Heart left ventricle (tissue), 16 donors: ENCODE data around the gene PTGES3L. TPM values are rescaled to one million over a fixed set of nuclear protein-coding genes. Genes with fewer than 3 reads are reported as not detected.
"Not testable (repeated sequence)": the region's sequence is repeated elsewhere in the genome, so short reads cannot be mapped to it uniquely, and the experiment has no call there.

Experiments used
- ATAC-seq, 4 donors: fragments of 200-7000 bp; cut with Tn5 transposase; one replicate each; pipeline ENCODE4 v1.9.1; 2020 to 2022; ENCODE audit warnings: moderate library complexity in 4 of 4, mild to moderate bottlenecking in 3 of 4, moderate number of reproducible peaks in 1 of 4
- DNase-seq, 5 donors: peaks; one replicate each; pipeline ENCODE4 v3.0.0-alpha.2; 2020
- H3K27ac ChIP-seq, 12 donors: fragments of 200-600 bp; sonication (generic) in 4 of 12; one replicate each; pipeline versions ENCODE4 v1.5.0 to v1.8.0; 2016 to 2022; ENCODE audit warnings: mild to moderate bottlenecking in 2 of 12
- H3K27me3 ChIP-seq, 9 donors: fragments of 200-600 bp; sonication (generic) in 2 of 9; one replicate each; pipeline versions ENCODE4 v1.5.1 to v1.8.0; 2016 to 2022; ENCODE audit warnings: mild to moderate bottlenecking in 3 of 9
- H3K36me3 ChIP-seq, 9 donors: fragments of 200-600 bp; sonication (generic) in 2 of 9; one replicate each; pipeline versions ENCODE4 v1.5.0 to v1.8.0; 2018 to 2022; ENCODE audit warnings: mild to moderate bottlenecking in 2 of 9
- H3K4me1 ChIP-seq, 12 donors: fragments of 200-600 bp; sonication (generic) in 4 of 12; one replicate each; pipeline versions ENCODE4 v1.5.0 to v1.8.0; 2016 to 2022; ENCODE audit warnings: mild to moderate bottlenecking in 3 of 12
- H3K4me3 ChIP-seq, 12 donors: fragments of 200-600 bp; sonication (generic) in 4 of 12; one replicate each; pipeline versions ENCODE4 v1.5.0 to v1.8.0; 2017 to 2022; ENCODE audit warnings: mild to moderate bottlenecking in 9 of 12, moderate library complexity in 4 of 12
- H3K9me3 ChIP-seq, 12 donors: fragments of 200-600 bp; sonication (generic) in 4 of 12; one replicate each; pipeline versions ENCODE4 v1.5.0 to v1.8.0; 2016 to 2022; ENCODE audit warnings: mild to moderate bottlenecking in 1 of 12
- CTCF ChIP-seq, 12 donors: fragments of 200-600 bp; sonication (generic) in 4 of 12; IDR thresholded peaks; one replicate each; pipeline versions ENCODE4 v1.5.0 to v1.8.0; 2018 to 2022; ENCODE audit warnings: antibody characterized with exemption in 12 of 12, mild to moderate bottlenecking in 5 of 12
- POLR2A ChIP-seq, 2 donors: fragments of 450-650 bp; IDR thresholded peaks; one replicate each; pipeline ENCODE4 v1.6.1; 2017; ENCODE audit warnings: antibody characterized with exemption in 2 of 2, mild to moderate bottlenecking in 2 of 2, moderate library complexity in 2 of 2
- WGBS, 4 donors: extraction: QIAGEN DNeasy Blood & Tissue Kit in 2 of 4; methylation state at CpG; one replicate each; pipeline versions ENCODE4 v1.1.5 to v1.1.7; 2013 to 2018; 5-methylcytosine and 5-hydroxymethylcytosine counted together
- intact Hi-C, 10 donors: fragments of 100-400 bp; cut with DNase I; formaldehyde crosslinking; loops; one replicate each; pipeline versions ENCODE4 v1.11.1 to v1.14.2; 2022
- polyA plus RNA-seq, 2 donors: library from polyadenylated mRNA; stranded (reverse); fragments of 200-250 nt; gene quantifications; one replicate each; pipeline ENCODE4 v1.2.3, GENCODE V29; 2013
- total RNA-seq, 9 donors: library from RNA; depleted of rRNA in 2 of 9; stranded (reverse); fragments of >200 nt in 2 of 9; fragmentation: NEBNext Ultra II Directional in 3 of 9; extraction: Animal tissue kit (Norgen Biotek cat#: 25700) in 3 of 9; gene quantifications; one replicate each; pipeline versions ENCODE4 v1.1.0 to v1.2.4, GENCODE V29; 2016 to 2023
- donor health status: ischemic (EF 13 %, LVEDD 7.1; RV severe dilation, severe dysfunction).
- donor health status: healthy with polysubstance abuse.
- donor health status: DM: no; HTN: yes; CAD: no.
- donor health status: DM: no; HTN: no; CAD: no.
- donor health status: ischemic (EF 25% LVEDD 6.9; RV normal size, moderate dysfunction).
- donor health status: ischemic (EF 25% LVEDD 5.7; RV mildly dilated, moderate dysfunction).
- donor health status: healthy.
- donor health status: DM: yes; HTN: yes; CAD: no.
- donor health status: ischemic (EF 35%, LVEDD 5.7; RV mildly dilated, moderate dysfunction).
- donor health status: nonischemic (EF 11% LVEDD 7.7; RV severe dilation, severe dysfunction).
- donor health status: DM: yes; HTN: yes; CAD: no.
- donor health status: PGD.
- donor health status: ischemic (EF 29% LVEDD 5.4; RV normal size, mild dysfunction).
- donor health status: nonischemic (EF 23%, LVEDD 6.1; RV moderate dilation, normal function).

The PTGES3L gene
- total and polyA plus RNA-seq, 11 donors = 24.6 to 58.0 (median 41.5) TPM

DNA sequence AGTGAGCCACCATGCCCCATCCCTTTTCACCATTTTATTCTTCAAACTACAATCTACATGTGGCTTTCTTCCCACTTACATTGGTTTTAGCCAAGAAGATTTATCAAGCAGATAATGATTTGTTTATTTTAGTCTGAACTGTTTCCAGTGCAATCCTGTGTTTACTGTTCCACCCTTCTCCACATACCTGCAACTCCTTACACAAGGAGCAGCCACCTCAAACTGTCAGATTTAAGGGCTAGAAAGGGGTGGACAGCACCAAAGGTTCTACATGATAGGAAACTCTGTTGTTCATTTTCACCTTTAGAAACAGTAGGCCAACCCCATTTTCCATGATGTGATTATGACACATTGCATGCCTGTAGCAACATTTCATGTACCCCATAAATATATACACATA is 2.4 kb upstream of the PTGES3L start:
- Histone ChIP-seq H3K4me1 (peaks cover 0 to 52% (median 25%) of the 10 kb centered on the region in 12 donors), H3K9me3 (no peaks in the 10 kb centered on the region), H3K4me3 (peak overlapping the region in 2 of 12 donors; percentile 85 to 99), H3K36me3 (peaks cover under 1 to 37% (median 14%) of the 10 kb centered on the region in 9 donors), H3K27me3 (no peaks in the 10 kb centered on the region), H3K27ac (no peak overlapping the region)
- intact Hi-C loops = no loop called here
- no peak for DNase-seq
- ATAC-seq = no peak
- TF ChIP-seq CTCF (IDR thresholded peaks at IDR 0.05) = no peak
- TF ChIP-seq POLR2A (IDR thresholded peaks at IDR 0.05) = no peak

DNA sequence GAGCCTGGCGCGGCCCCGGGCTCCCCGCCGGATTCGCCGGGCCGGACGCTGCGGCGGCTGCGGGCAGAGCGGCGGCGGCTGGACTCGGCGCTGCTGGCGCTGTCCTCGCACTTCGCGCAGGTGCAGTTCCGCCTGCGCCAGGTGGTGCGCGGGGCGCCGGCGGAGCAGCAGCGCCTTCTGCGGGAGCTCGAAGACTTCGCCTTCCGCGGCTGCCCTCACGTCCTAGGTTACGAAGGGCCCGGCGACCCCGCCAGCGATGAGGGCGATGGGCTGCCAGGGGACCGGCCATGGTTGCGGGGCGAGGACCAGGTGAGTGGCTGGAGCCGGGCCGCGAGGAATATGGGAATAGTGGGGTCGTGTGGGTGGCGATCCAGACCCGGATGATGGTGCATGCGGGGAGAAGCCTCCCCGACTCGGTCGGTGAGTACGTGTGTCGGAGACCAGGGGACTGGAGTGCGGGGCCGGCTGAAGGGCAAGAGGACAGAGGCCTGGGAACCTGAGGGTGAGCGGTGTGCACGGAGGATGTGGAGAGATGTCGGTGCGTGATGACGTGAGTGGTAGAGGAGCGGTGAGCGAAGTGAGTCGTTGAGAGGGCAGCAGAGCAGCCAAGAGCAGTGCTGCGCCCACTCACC is 1.0 kb upstream of the PTGES3L start:
- peaks cover 0 to 23% (median 5%) of the 10 kb centered on the region in 9 donors for H3K36me3 ChIP-seq
- H3K27me3 ChIP-seq = no peaks in the 10 kb centered on the region
- H3K9me3 ChIP-seq = no peaks in the 10 kb centered on the region
- H3K4me1 ChIP-seq = peaks cover 0 to 42% (median 25%) of the 10 kb centered on the region in 12 donors
- H3K27ac ChIP-seq = peak overlapping the region in 11 of 12 donors; percentile 83 to 93 (median 89)
- 0 to 1% (median 1%) methylated on average over 32 to 67 of the region's 67 CpGs for WGBS, 4 donors
- intact Hi-C loops = loop anchor here in 2 of 10 donors (1.0 kb wide), 2 partner anchors 17 kb away; partner anchors contain the start of genes RPL27 (in 2 of the 2) and AARSD1 (in 1 of the 2)
- ATAC-seq = peak in 3 of 4 donors; percentile 25 to 55 (median 54)
- peak overlapping the region; percentile 63 to 100 (median 92) for H3K4me3 ChIP-seq
- peak; percentile 25 to 68 (median 58) for DNase-seq
- TF ChIP-seq POLR2A (IDR thresholded peaks at IDR 0.05) (no peak), CTCF (IDR thresholded peaks at IDR 0.05) (no peak)

DNA sequence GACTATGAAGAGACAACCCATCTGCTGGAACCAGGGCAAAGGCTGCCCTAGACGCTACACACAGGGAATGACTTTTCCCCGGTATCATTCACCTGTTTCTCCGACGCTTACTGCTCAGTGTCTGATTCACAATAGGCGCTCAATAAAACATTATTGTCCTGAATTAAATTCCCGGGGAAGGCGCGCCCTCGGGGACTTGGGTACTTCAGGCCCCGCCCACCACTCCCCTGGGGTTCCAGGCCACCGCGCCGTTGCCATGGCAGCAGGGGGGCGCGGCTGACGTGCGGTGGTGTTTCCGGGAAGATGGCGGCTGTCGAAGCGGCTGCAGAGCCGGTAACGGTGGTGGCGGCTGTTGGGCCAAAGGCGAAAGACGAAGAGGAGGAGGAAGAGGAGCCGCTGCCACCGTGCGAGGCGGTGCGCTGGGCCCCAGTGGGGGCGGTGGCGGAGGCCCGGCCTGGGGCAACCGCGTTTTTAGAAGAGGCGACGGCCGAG is 440 bp upstream of the PTGES3L start, which contains the start of gene RUNDC1:
Gene RUNDC1 (plus strand): TSS at position 292 of the 492 bp plus-strand sequence. CDS start 12 bp downstream, at position 304.
- peak; percentile 94 to 97 (median 95) for DNase-seq
- Histone ChIP-seq H3K27ac (peak within 1 kb of the TSS; percentile 11 to 93 (median 89)), H3K4me3 (peak within 1 kb of the TSS; percentile 63 to 100 (median 92)), H3K4me1 (peaks cover 0 to 39% (median 25%) of the 10 kb centered on the region in 12 donors), H3K27me3 (no peaks in the 10 kb centered on the region), H3K9me3 (no peaks in the 10 kb centered on the region), H3K36me3 (peaks cover 0 to 18% (median 5%) of the 10 kb centered on the region in 9 donors)
- ATAC-seq = peak; percentile 92 to 95 (median 92)
- intact Hi-C loops = loop anchor here in 2 of 10 donors (1.0 kb wide), 2 partner anchors 16 to 18 kb away; partner anchors contain the start of genes RPL27 (in 2 of the 2) and AARSD1 (in 1 of the 2)
- WGBS, 4 donors = 0 to 1% (median 0%) methylated on average over 26 to 39 of the region's 39 CpGs
- TF ChIP-seq CTCF (IDR thresholded peaks at IDR 0.05) (no peak), POLR2A (IDR thresholded peaks at IDR 0.05) (peak in 1 of 2 donors; percentile 40)

DNA sequence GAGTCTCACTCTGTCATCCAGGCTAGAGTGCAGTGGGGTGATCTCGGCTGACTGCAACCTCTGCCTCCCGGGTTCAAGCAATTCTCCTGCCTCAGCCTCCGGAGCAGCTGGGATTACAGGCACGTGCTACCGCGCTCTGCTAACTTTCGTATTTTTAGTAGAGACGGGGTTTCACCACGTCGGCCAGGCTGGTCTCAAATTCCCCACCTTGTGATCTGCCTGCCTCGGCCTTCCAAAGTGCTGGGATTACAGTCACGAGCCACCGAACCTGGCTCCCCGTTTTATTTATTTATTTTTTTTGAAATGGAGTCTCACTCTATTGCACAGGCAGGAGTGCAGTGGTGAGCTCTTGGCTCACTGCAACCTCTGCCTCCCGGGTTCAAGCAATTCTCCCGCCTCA is 4.2 kb downstream of the PTGES3L start:
- ATAC-seq, H3K4me3 ChIP-seq, H3K27me3 ChIP-seq, DNase-seq, H3K27ac ChIP-seq, H3K9me3 ChIP-seq, H3K36me3 ChIP-seq: not testable (repeated sequence)
- intact Hi-C loops = loop anchor here in 1 of 10 donors (2.0 kb wide), 1 partner anchor 19 kb away; no protein-coding TSS in a partner anchor
- peaks cover 0 to 16% (median 10%) of the 10 kb centered on the region in 12 donors for H3K4me1 ChIP-seq
- 86 to 91% (median 90%) methylated on average over 16 of the region's 16 CpGs for WGBS, 4 donors
